ENCODE results near the gene BIN1.

BIN1 gene

DNA sequence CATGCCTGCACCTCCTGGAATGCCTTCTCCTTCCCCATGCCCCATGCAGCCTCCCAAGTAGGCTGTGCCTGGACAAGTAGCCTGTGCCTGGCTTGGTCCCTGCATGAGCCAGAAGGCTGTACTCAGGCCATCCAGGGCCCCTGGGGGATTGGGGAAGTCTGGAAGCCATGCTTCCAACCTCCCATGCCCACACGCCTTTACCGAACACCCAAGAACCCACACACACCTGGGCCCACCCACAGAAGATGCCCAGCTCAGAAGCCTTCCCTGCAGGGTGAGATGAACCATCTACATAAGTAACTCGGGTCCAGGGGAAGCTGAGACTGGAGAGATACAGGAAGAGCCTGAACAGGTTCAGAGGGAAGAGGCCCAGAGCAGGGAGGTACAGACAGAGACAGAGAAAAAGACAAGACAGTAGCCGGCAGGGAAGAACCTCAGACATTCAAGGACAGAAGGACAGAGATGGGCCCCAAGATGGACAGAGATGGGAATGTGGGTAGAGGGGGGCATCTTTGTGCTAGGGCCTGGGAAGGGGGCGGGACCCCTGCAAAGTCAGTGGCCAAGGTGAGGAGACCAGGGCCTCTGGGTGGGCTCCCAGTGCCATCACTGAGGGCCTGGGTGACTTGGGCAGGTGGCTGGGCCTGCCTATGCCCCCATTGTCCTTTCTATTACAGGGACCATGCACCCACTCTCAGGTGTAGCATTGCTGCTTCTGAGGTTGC lies 4.3 kb downstream of the BIN1 start:
- DNase-seq: no peak

DNA sequence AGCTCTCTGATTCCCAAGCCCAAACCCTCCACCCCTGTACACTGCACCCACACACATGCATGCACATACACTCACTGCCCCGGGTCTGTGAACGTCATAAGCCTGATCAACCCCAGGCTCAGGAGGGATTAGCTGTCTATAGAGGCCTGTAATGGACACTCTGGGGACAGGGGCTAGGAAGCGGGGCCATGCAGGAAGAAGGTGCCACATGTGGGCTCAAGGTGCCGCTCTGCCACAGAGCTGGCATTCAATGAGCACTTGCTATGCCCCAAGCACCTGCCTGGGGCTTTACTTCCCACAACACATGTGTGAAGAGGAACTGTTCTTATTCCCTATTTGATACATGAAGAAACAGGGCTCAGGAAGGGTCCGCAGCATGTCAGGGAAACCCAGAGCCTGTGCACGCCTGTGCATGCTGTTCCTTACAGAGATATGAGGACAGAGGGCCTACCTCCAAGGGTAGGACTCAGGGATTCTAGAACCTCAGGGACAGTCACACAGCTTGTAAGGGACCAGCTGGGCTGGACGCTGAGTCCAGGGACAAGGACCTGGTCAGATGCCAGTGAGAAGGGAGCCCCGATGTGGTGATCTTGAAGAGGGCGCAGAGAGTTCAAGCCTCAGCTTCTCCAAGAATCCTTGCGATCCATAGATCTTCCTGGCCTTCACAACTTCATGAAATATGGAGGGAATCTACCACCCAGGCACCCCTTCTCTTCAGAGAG lies 5.0 kb downstream of the BIN1 start:
- no peak for DNase-seq

DNA sequence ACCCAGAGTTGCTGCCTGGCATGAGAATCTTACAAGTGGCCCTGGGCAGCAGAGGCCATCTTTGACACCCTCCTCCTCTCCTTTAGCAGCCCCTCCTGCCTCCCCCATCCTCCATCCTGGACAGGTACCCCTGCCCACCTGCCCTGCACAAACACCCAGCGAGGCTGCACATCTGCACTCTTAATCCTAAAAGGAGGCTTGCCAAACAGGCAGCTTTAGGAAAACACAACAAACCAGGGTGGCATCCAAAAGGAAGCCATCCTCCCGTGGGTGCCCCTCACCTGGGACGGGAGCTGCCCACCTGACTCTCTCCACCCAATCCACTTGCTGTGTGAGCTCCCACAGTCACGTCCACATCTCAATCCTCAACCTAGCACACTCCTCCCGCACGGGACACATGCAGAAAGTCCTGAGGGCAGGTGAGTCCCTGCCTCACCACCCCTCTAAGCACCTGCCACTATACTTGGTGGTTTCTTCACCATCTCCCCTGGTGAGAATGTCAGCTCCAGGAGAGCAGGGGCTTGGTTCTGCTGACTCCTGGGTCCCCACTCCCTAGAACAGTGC lies 5.8 kb downstream of the BIN1 start:
- DNase-seq: no peak

DNA sequence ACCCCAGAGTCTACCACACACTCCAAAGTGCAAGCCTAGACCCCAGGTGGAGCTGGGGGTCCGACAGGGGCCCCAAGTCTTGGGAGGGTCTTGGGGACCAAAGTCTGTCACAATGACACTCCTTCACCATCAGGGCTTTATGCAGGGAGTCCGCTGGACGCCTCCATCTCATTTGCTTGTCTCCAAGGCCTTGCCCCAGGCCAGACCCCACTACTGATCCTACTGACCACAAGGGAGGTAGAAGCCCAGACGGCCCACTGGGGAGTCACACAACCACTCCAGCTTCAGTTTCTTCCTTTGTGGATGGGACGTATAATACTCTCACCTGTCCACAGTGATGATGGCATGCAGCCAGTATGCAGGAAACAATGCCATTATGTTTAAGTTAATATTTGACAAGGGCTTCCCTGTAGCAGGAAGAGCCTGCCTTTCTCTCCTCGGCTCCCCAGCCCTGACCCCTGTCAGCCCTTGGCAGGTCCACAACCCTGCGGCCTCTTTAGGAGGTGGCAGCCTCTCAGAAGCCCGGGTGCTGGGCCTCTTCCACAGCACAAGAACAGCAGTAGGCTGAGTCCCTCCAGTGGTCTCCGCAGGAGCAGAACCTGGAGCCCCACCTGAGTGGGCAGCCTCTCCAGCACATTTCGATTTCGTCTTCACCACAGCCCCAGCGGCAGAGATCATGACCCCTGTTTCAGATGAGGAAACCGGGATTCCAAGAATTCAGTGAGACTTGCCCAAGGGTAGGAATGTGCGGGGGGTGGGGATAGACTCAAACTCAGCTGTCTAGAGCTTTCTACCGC lies 6.5 kb downstream of the BIN1 start:
- no peak for DNase-seq

DNA sequence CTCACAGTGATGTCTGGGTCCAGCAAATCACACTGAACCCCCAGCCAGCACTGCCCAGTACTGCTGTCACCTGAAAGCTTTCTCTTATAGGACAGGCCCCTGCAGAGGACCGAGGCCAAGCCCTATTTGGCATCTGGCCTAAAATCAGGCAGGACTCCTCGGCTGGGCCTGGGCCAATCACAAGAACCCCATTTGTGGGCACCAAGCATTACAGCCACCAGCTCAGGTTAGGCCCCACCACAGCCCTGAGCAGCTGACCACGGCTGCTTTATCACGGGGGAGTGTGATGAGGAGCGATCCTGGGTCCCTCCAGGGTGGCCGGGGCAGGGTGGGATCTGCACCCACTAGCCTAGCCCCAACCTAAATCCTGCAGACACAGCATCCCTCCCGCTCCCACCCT lies 8.2 kb downstream of the BIN1 start:
- no peak for DNase-seq

DNA sequence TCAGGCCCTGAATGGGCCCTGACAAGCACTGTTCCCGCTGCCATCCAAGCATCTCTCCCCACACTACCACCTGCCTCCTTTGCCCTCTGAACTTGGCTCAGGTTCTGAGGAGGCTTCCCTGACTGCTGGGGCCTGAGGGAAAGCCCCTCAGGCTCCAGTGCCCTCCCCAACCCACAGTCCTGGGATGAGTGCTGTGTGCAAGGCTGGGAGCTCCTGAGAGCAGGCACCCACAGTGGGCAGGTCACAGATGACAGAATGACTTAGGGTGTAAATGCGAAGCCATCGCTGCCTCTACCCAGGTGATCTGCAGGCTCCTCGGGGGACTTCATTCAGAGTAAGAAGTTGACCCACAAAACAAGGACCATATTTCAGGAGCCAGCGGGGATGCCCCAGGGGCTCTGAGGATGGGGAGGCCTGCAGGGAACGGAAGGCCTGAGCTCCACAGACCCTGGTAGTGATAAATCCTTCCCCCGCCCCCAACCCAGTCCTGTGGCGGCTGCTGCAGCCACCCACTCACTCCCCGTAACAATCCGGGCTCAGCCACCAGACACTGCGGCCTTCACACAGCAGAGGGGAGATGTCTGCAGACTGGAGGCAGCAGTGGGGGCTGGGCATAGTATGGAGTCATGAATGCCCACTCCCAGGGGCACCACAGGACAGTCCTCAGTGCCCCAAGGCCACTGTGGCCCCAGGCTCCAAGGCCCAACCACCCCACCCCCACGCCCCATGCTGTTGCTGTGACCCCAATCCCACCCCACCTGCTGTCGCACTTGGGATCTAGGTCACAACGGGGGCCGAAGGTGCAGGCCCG lies 8.9 kb downstream of the BIN1 start:
- DNase-seq: no peak

DNA sequence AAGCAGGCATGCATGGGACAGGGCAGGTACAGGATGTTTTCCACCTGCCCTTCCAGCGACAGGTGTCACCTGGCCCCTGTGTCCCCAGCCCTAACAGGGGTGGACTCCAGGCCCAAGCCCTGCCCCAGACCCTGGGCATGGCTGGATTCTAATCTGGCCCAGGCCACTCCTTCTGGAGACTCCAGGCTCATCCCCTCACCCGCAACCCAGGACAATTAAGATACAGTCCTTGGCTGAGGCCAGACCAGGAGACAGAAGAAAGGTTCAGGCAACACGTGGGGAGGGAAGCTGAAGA lies 9.5 kb downstream of the BIN1 start:
- DNase-seq: no peak

DNA sequence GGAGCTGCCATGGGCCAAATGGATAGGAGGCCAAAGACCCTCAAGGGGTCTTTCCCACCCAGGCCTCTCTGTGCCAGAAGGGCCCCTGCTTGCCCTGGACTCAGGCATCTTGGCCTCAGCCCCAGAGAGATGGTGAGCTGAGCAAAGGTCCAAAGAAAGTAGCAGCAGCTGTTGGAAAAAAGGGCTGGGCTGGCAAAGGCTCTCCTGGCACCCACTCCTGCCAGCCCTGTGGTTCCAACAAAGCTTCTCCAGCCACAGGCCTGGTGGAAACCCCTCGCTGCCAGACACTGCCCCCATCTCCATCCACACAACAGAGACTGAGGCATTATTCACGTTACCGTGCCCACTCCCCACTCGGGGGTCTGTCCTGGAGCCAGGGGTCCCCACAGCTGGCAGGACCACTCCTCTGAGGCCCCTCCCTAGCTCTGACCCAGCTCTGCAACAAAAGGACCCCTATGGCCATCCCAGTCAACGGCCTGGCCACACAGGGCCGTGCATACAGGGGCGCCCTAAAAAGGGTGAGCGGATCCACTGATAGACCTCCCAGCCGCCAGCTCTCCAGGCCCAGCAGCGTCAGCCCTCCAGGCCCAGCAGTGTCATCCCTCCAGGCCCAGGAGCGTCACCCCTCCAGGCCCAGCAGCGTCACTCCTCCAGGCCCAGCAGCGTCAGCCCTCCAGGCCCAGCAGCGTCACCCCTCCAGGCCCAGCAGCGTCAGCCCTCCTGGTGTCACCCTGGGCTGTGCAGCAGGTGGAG lies 10.1 kb downstream of the BIN1 start:
- DNase-seq: no peak

DNA sequence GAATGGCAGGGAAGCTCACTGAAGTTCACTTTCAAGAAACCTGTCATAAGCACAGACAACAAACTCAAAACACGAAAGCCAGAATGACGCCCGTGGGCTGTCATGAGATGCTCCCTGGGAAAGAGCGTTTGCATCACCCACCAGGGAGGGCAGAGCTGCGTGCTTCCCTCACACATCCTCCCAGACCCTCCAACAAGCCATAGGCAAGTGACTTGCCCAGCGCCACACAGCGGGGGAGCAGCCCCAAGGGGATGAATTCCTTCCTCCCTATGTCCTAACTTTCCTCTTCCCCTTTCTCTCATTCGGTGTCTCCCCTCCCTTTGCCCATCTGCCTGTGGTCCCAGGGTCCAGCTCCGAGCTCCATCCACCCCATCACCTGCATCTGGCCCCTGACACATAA lies 10.7 kb downstream of the BIN1 start:
- no peak for DNase-seq

DNA sequence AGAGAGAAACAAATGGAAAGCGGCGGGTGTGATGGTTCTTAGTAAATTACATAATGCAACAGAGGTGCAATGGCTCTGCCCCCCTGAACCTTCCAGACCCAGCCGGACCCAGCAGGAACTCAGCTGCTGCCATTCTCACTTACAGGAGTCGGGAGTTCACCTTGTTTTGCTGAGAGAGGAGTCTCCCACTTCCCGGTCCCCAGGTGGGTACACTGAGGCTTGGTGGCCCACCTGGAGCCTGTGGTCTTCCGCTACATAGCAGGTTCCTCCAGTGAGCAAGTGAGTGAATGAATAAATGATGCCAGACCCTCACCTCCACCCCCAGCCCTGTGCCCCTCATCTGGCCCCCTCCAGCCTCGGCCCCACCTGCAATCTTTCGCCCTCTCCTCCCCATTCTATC lies 11.2 kb downstream of the BIN1 start:
- DNase-seq: no peak

DNA sequence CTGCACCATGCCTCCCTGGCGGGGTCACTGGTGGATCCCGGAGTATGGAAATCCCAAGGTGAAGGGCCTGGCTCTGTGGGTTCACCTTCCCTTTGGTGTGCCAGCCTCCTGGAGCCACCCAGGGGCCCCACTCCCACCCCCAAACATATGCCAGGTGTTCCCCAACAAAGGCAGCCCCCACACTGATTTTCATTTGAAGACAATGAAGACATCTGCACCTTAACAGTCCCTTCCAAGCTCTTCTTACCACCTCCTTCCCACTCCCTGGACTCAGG lies 11.7 kb downstream of the BIN1 start:
- no peak for DNase-seq

DNA sequence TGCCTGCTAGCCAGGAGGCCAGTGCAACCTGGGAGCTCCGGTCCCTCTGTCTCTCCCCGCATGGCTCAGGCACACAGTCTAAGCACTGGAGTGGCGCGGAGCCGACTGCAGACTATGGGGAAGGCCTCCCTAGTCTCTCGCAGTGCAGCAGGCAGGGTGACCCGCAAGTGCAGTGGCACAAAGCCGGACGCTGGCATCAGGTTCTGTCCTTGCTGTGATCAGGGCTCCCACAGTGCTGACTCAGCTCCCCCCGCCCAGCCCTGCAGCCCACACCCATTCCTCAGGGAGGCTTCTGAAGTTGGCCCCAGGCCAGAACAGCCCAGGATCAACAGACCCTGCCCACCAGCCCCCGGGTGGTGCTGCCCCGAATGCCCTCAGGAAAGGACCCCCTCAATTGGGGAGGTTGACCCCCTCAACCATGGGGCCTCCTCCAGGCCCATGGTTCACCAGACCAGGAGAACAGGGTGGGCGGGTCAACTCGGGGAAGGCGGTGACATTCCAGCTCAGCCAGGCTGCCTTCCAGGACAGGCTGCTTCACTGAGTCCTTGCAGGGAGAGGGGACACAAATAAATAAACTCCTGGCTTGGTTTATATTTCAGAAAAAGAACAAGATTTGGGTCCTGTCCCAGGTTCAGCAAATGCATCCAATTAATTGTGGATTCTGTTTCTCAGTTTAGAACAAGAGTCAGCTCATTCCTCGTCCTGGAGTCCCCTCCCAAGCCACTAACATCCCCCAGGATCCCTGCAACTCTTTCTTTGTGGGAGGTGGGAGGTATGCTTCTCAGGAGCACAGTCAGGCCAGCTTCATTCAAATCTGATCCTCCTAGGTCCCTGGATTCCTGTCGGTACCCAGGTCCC lies 12.2 kb downstream of the BIN1 start:
- no peak for DNase-seq

DNA sequence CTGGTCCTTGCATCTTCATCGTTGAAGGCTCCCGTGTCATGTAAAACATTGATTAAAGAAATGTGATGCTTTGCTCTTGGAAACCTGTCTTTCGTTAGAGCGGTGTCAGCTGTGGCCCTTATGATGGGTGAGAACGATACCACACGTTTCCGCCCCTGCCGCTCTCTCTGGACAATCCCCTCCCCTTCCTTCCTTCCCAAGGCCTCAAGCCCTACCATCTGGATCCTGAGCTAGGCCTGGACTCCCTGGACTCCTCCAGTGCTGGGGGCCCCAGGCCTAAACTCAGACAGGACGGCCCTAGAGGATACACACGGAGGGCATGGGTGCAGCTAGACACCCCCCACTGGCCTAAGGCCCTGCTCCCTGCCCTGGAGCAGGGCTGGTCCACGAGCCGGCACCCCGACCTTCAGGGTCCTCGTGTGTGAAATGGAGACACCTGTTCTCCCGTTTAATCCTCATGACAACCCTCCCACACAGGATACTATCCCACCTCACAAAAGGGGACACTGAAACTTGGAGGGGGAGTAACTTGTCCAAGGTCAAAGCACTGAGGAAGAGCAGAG lies 13.2 kb downstream of the BIN1 start:
- no peak for DNase-seq

DNA sequence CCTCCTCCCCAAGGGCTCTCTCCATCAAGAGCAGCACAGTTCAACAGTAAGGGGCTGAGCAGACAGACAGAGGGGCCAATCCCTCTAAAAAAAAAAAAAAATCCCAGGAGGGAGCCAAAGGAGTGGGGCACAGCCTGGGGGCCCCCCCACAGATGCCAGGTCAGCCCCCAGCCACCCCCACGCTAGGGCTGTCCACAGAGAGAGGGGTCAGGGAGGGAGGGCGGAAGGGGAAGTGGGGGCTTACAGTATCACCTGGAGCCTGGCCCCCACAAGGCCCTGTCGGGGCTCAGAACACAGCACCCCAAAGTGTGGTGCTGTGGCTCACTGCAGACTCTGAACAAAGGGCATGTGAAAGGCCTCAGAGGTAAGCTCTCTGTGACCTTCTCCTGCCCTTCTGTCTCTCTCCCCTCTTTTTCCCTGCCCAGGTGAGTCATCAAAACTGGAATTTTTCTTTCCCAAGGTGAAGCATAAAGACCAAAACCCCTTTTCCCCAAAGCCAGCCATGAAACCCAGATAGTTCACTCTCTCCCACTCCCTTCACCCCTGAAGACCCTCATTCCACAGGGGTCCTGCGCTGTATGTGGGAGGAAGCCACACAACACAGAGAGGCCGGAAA lies 13.9 kb downstream of the BIN1 start:
- no peak for DNase-seq

DNA sequence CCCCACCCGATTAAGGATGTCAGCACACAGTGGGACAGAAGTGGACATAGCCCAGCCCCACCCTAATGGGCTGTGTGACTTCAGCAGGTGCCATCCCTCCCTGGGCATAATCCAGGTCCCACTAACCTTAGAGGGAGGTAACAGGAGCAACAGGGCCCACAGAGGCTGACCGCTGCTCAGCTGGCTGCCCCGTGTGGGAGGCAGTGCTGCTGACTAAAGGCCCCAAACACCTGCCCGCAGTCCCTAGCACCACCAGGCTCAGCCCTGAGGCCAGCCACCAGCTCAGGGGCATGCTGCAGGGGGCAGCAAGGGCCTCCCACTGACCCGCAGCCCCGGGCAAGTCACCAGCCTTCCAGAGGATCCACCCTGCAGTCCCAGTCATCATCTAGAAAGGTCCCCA lies 14.6 kb downstream of the BIN1 start:
- DNase-seq: no peak

DNA sequence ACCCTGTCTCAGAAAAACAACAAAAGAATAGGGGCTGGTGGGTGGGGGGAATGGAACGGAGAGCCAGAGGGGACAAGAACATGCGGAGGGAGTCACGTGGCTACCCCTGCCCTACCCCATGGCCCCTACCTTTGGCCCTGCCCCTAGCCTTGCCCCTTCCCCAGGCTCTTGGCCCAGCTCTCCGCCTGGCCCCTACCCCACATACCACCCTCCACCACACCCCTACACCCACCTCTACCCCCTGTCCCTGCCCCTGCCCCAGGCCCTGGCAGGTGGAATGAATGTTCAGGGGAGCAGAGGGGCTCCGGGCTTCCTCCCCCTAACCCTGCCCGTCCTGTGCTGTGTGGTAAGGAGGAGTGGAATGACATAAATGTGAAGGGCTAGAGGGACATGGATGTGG lies 15.1 kb downstream of the BIN1 start:
- DNase-seq: no peak

DNA sequence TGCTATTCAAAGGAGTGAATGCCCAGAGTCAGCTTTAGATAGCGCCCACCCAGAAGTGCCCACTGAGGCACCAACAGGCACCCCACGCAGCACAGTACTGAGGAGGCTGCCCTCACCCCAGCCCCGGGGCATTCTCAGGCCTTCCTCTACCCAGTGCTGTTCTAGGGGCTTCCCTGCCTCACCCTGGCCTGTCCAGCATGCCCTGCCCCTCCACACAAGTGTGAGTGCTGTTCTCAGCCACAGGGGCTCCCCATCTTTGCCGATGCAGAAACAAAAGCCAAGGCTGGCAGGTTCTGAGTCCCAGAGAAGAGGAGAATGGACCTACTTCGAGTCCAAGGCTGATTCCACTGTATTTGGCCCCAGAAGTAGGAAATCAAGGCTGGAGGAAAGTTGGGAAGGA lies 15.8 kb downstream of the BIN1 start:
- no peak for DNase-seq

DNA sequence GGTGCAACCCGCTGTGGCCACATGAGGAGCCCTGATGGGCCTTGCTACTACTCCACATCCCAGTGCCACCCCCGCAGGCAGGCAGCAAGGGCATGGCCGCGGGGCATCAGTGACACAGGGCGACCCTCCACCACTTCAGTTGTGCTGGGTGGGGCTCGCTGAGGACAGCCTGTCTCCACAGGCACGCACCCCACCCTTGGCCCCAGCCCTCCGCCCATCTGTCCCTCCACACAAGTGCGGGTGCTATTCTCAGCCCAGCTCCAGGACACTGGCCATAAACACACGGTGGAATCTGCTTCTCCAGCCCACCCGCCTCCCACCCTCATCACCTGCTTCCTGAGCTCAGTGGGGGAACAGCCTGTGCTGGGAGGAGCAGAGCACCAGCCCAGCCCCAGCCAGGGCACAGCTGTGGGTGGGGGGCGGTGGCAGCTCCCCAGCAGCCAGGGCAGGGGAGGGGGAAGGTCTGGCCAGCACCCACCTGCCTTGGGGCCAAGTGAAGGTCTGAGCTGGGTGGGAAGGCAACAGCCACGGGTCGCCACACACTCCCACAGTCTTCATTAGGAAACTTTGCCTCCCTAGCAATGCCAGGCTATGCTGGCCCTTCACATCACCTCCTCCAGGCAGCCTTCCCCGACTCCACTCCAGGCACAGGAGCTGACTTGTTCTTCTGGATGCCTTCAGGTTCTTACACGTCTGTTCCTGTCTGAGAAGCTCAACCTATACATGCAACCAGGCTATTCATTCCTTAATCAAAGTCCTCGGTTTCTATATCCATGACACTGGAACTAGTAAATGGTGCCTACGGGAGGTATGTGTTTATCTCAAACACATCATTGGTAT lies 16.5 kb downstream of the BIN1 start:
- no peak for DNase-seq

DNA sequence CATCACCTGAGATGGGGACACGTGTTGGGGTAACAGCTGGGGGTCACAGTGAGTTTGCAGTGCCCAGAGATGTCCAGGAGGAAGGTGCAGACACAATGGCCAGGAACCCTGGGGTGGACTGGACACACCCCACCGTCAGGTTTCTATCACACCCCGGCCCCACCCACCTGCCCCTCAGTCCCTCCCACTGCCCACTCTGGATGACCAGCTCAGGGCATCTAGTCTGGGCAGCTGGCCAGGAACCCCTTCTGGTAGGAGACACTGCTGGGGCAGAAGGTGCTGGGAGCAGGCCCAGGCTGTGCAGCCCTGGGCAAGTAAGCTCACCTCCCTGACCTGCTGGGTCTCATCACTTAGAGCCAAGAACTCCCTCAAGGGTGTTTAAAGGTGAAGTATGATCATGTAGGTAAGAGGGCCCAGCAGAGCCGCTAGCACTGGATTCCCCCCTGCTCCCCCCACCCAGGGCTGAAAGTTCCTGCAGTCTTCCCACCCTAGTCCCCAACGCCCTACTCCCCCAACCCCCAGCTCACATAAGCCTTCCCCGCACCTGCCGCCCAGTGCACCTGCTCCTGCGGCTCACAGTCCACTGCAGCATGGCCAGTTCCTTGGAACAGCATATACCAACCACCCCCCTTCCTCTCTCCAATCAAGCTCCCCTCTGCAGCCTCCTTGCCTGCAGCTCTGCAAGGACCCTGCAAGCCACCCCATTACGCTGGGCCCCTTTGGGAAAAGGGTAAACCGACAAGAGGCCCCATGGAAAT lies 17.3 kb downstream of the BIN1 start:
- DNase-seq: no peak
